GM21360 (cell line): ENCODE data around the gene ANKH.
"Not testable (repeated sequence)": the region's sequence is repeated elsewhere in the genome, so short reads cannot be mapped to it uniquely, and the experiment has no call there.

Experiments
- ATAC-seq: cut with Tn5 transposase; IDR thresholded peaks from one replicate; pipeline ENCODE4 v1.9.1; 2021; ENCODE audit warnings: mild to moderate bottlenecking, moderate library complexity; ENCODE audit not compliant: unreplicated experiment

ANKH gene

GRCh38 chr5:14859150-14859549 lies 12.4 kb downstream of the ANKH start:
- no peak for ATAC-seq

- no peak for ATAC-seq
Observed at GRCh38 chr5:14855366-14855765, 16.2 kb downstream of the ANKH start.

GRCh38 chr5:14854799-14855198 lies 16.8 kb downstream of the ANKH start:
- ATAC-seq, result no peak

- ATAC-seq, result no peak
Observed at GRCh38 chr5:14853685-14854084, 17.9 kb downstream of the ANKH start.

- ATAC-seq, result no peak
Observed at GRCh38 chr5:14852779-14853178, 18.8 kb downstream of the ANKH start.

- no peak for ATAC-seq
Observed at GRCh38 chr5:14851999-14852526, 19.5 kb downstream of the ANKH start.

GRCh38 chr5:14851597-14851996 lies 20.0 kb downstream of the ANKH start:
- ATAC-seq, result no peak

GRCh38 chr5:14851050-14851419 lies 20.5 kb downstream of the ANKH start:
- no peak for ATAC-seq

GRCh38 chr5:14850419-14851049 lies 21.0 kb downstream of the ANKH start:
- no peak for ATAC-seq

GRCh38 chr5:14849516-14850294 lies 21.9 kb downstream of the ANKH start:
- ATAC-seq, result no peak

- ATAC-seq, result not testable (repeated sequence)
Observed at GRCh38 chr5:14848942-14849341, 22.6 kb downstream of the ANKH start.

- no peak for ATAC-seq
Observed at GRCh38 chr5:14848385-14848784, 23.2 kb downstream of the ANKH start.

GRCh38 chr5:14847471-14847870 lies 24.1 kb downstream of the ANKH start:
- no peak for ATAC-seq

GRCh38 chr5:14842117-14842516 lies 29.5 kb downstream of the ANKH start:
- no peak for ATAC-seq

- ATAC-seq, result no peak
Observed at GRCh38 chr5:14840624-14841023, 31.0 kb downstream of the ANKH start.

GRCh38 chr5:14838396-14839319 lies 32.9 kb downstream of the ANKH start:
- no peak for ATAC-seq

- not testable (repeated sequence) for ATAC-seq
Observed at GRCh38 chr5:14837423-14838122, 34.0 kb downstream of the ANKH start.

GRCh38 chr5:14834584-14835550 lies 36.7 kb downstream of the ANKH start:
- no peak for ATAC-seq

GRCh38 chr5:14834062-14834461 lies 37.5 kb downstream of the ANKH start:
- ATAC-seq, result no peak

GRCh38 chr5:14831006-14831338 lies 40.6 kb downstream of the ANKH start:
- ATAC-seq, result no peak
